Immature natural killer cell (primary cell): Measurements from ENCODE around the gene ANKDD1A. TPM values are rescaled to one million over a fixed set of nuclear protein-coding genes. Genes with fewer than 3 reads are reported as not detected.

ENCODE experiments used
- DNase-seq, 3 donors: peaks; one replicate each; pipeline ENCODE4 v3.0.0; 2022; ENCODE audit warnings: mixed read lengths in 1 of 3
- H3K27ac Mint-ChIP-seq, 6 donors: one replicate each; pipeline ENCODE4 v1.8.0; 2020; ENCODE audit warnings: mixed read lengths in 6 of 6, mild to moderate bottlenecking in 5 of 6, inconsistent platforms in 4 of 6, moderate library complexity in 3 of 6
- H3K27me3 Mint-ChIP-seq, 3 donors: one replicate each; pipeline ENCODE4 v1.8.0; 2020 to 2021; ENCODE audit warnings: low read depth in 3 of 3, mild to moderate bottlenecking in 3 of 3, mixed read lengths in 3 of 3, moderate library complexity in 3 of 3, inconsistent platforms in 1 of 3
- H3K36me3 Mint-ChIP-seq, 3 donors: one replicate each; pipeline ENCODE4 v1.8.0; 2020; ENCODE audit warnings: mixed read lengths in 3 of 3, inconsistent platforms in 2 of 3, mild to moderate bottlenecking in 2 of 3
- H3K4me1 Mint-ChIP-seq, 2 donors: one replicate each; pipeline ENCODE4 v1.8.0; 2020; ENCODE audit warnings: inconsistent platforms in 2 of 2, mild to moderate bottlenecking in 2 of 2, mixed read lengths in 2 of 2, moderate library complexity in 1 of 2
- H3K4me3 Mint-ChIP-seq, 5 donors: one replicate each; pipeline ENCODE4 v1.8.0; 2020; ENCODE audit warnings: mild to moderate bottlenecking in 5 of 5, mixed read lengths in 5 of 5, inconsistent platforms in 3 of 5, moderate library complexity in 3 of 5
- H3K9me3 Mint-ChIP-seq, 6 donors: one replicate each; pipeline ENCODE4 v1.8.0; 2020; ENCODE audit warnings: mild to moderate bottlenecking in 6 of 6, mixed read lengths in 6 of 6, inconsistent platforms in 4 of 6, moderate library complexity in 3 of 6
- polyA plus RNA-seq, 3 donors: library from polyadenylated mRNA; unstranded; fragments of 300-500 nt; fragmentation: Illumina TruSeq; gene quantifications; one replicate each; pipeline ENCODE4 v1.2.3, GENCODE V29; 2021

Gene ANKDD1A
- polyA plus RNA-seq, 3 donors from 2014 or later = 1.5 to 3.1 (median 2.3) TPM

DNA sequence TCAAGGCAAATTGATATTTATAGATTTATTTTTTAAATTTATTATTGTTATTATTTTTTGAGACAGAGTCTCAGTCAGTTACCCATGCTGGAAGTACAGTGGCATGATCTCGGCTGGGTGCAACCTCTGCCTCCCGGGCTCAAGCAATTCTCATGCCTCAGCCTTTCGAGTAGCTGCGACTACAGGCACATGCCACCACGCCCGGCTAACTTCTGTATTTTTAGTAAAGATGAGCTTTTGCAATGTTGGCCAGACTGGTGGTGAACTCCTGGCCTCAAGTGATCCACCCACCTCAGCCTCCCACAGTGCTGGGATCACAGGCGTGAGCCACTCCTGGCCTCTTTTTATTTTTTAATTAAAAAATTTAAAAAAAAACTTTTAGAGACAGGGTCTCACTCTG lies 59.0 kb downstream of the ANKDD1A start:
- Mint-ChIP-seq H3K27me3 (no peaks in the 10 kb centered on the region), H3K27ac (no peak overlapping the region), H3K4me1 (peaks cover 0 to 2% of the 10 kb centered on the region in 2 donors), H3K4me3 (no peak overlapping the region), H3K36me3 (peaks cover 14 to 33% (median 20%) of the 10 kb centered on the region in 3 donors), H3K9me3 (no peaks in the 10 kb centered on the region)
- no peak for DNase-seq

DNA sequence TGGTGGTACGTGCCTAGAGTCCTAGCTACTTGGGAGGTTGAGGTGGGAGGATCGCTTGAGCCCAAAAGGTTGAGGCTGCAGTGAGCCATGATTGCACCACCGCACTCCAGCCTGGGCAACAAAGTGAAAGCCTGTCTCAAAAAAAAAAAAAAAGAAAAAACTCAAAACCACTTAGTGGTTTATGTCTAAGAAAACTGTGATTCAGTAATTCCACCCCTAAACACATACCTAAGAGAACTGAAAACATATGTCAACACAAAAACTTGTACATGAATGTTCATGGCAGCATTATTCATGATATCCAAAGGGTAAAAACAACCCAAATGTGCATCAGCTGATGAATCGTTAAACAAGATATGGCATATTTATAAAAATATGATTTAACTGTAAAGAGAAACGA lies 63.7 kb downstream of the ANKDD1A start:
- no peak overlapping the region for H3K4me3 Mint-ChIP-seq
- H3K4me1 Mint-ChIP-seq = peaks cover 0 to 2% of the 10 kb centered on the region in 2 donors
- H3K27ac Mint-ChIP-seq = no peak overlapping the region
- H3K27me3 Mint-ChIP-seq = no peaks in the 10 kb centered on the region
- H3K9me3 Mint-ChIP-seq = no peaks in the 10 kb centered on the region
- no peak for DNase-seq
- peaks cover 13 to 41% (median 24%) of the 10 kb centered on the region in 3 donors for H3K36me3 Mint-ChIP-seq

DNA sequence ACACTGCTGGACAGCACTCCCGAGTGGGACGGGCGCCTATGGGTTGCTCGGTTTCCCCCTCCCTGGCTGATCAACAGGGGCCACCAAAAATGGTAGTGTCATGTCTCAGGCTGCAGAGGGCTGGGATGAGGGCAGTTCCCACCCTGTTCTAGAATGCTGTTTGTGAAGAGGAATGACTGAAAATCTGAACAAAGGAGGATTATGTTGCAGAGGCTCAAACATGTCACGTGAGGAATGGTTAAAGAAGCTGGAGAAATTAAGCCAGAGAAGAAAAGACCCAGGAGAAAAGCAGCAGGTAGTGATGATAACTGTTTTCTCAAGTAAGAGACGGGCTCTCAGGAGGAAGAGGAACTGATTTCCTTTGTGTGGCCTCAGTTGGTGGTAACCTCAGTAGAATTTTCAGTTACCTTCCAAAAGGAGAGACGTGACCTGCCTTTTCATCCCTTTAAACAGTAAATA lies 67.6 kb downstream of the ANKDD1A start:
- Mint-ChIP-seq H3K4me1 (peaks cover 4 to 7% of the 10 kb centered on the region in 2 donors), H3K4me3 (no peak overlapping the region), H3K27me3 (no peaks in the 10 kb centered on the region), H3K27ac (no peak overlapping the region), H3K36me3 (peaks cover 10 to 34% (median 18%) of the 10 kb centered on the region in 3 donors), H3K9me3 (no peaks in the 10 kb centered on the region)
- no peak for DNase-seq

DNA sequence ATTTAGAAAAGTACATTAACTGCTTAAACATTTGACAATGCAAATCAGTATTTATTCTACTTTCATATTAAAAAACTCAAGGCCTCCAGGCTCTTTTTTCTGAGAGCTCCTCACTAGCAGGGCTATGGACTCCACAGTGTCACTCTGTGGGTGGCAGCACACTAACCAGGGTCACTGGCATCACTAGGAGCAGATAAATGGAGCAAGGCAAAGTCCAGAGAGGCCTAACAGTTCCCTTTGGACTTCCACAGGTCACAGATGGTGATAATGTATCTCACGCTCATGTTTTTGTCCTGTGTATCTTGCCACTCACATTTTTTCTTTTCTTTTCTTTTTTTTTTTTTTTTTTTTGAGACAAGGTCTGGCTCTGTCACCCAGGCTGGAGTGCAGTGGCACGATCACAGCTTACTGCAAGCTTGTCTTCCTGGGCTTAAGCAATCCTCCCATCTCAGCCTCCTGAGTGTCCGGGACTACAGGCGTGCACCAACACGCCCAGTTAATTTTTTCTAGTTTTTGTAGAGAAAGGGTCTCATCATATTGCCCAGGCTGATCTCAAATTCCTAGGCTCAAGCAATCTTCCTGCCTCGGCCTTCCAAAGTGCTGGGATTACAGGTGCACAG lies 70.2 kb downstream of the ANKDD1A start:
- H3K4me3 Mint-ChIP-seq = no peak overlapping the region
- peaks cover 14 to 16% of the 10 kb centered on the region in 2 donors for H3K4me1 Mint-ChIP-seq
- no peaks in the 10 kb centered on the region for H3K27me3 Mint-ChIP-seq
- no peaks in the 10 kb centered on the region for H3K9me3 Mint-ChIP-seq
- no peak overlapping the region for H3K27ac Mint-ChIP-seq
- peaks cover 7 to 20% (median 12%) of the 10 kb centered on the region in 3 donors for H3K36me3 Mint-ChIP-seq
- DNase-seq = no peak

DNA sequence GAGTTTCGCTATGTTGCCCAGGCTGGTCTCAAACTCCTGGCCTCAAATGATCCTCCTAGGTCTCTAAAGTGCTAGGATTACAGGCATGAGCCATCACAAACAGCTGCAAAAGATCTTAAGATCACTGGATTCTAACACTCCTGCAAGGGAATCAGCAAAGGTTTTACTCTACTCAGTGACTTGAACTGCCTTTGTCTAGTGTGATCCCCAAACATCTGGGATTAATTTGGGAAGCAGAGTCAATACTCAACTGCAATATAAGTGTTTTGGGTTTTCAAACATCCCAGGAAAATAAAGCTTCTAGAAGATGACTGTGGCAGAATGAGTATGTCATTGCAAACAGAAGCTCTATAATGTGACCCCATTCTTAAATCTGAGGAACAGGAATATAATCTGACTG lies 70.8 kb downstream of the ANKDD1A start:
- no peaks in the 10 kb centered on the region for H3K27me3 Mint-ChIP-seq
- H3K27ac Mint-ChIP-seq = no peak overlapping the region

DNA sequence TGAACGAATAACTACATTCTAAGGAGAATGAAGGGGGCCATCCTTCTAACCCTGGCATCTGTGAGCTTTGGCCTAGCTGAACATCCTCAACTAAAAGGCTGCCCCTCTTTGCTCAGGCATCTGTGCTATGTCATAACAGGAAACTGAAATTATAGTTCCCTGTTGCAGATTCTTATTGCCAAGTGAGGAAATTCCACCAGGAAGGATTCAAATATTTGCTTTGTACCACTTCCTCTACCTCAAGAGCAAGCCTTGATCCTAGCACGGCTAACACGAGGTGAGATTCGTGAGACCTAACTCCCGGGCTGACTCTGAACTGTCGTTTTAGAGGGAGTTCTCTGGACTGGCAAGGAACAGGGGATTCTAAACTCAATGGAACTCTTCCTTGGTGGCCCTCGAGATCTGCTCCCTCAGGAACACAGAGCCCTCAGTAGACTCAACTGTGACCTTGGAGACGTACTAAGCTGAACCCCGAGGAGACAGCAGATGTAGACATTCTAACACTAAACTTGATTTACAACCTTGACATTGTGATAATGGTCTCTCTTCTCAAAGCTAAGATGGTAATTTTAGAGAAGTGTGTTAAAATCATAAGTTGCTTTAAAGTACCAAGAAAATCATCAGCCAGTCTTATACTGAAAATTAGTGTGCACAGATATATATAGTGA lies 73.8 kb downstream of the ANKDD1A start:
- Mint-ChIP-seq H3K4me3 (no peak overlapping the region), H3K36me3 (no peaks in the 10 kb centered on the region), H3K4me1 (peaks cover 36 to 42% of the 10 kb centered on the region in 2 donors), H3K9me3 (no peaks in the 10 kb centered on the region), H3K27me3 (peaks cover 13 to 17% (median 13%) of the 10 kb centered on the region in 3 donors), H3K27ac (peak overlapping the region in 1 of 6 donors; percentile 26)
- no peak for DNase-seq

More for the DNA sequence above, 70.8 kb downstream of the ANKDD1A start:
- no peak for DNase-seq
- Mint-ChIP-seq H3K4me3 (no peak overlapping the region), H3K36me3 (peaks cover 7 to 18% (median 12%) of the 10 kb centered on the region in 3 donors), H3K4me1 (peaks cover 16 to 20% of the 10 kb centered on the region in 2 donors), H3K9me3 (no peaks in the 10 kb centered on the region)

DNA sequence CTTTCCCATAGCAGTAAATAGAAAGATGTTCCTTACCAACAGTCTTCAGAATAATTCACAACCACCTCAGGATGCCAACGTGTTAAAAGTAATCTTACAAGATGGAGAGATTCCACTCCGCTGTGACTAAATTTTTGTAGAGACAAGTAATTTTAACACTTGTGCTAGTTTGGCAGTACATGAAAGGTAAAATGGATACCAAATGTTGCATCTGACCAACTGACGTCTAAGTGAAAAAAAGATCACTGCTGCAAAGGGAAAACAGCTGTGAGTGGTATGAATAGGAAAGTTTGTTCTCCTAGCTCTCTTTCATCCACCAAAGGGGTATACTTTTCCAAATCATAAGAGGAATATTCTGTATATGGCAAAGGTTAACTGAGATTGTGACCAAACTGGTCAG lies 75.4 kb downstream of the ANKDD1A start:
- H3K36me3 Mint-ChIP-seq = no peaks in the 10 kb centered on the region
- peak overlapping the region in 2 of 5 donors; percentile 2 to 40 for H3K4me3 Mint-ChIP-seq
- H3K27ac Mint-ChIP-seq = no peak overlapping the region
- peaks cover 13 to 20% (median 15%) of the 10 kb centered on the region in 3 donors for H3K27me3 Mint-ChIP-seq
- H3K9me3 Mint-ChIP-seq = no peaks in the 10 kb centered on the region
- DNase-seq = no peak
- peaks cover 36 to 47% of the 10 kb centered on the region in 2 donors for H3K4me1 Mint-ChIP-seq

DNA sequence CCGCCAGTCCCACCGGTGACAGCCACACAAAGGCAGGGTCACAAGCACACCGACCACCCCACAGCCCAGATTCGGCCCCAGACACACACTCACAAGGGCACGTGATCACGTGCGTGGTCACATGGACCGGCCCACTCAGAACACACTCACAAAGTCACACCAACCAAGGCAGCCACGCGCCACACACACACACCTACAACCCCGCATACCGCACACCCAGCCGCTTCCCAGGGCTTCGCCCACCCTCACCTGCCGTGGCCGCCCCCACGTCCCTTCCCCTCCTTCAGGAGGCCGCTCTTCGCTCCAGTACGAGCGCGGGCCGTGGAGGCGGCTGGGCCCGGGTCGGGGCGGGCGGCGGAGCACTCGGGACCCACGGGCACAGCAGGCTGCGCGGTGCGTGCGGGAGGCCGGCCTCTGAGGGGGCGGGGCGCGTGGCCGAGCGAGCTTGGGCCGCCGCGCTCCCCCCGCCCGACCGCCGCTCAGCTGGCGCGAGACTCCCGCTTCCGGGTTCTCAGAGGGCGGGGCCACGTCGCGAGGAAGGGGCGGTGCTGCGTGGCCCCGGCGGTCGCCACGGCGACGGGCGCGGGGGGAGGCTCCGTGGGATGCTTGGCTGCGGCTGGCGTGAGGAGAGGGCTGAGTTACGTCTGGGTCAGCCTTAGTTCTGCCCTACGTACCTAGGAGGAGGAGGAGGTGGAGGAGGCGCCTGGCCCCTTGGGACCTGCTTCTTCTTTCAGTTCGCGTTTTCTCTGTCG lies 77.9 kb downstream of the ANKDD1A start, which contains the start of gene SPG21:
SPG21 (minus strand) TSS at position 499 of the 752 bp plus-strand sequence. CDS start 6,345 bp downstream, outside the sequence.
- Mint-ChIP-seq H3K4me3 (peak within 1 kb of the TSS; percentile 97 to 99 (median 99)), H3K27me3 (peaks cover 13 to 20% (median 15%) of the 10 kb centered on the region in 3 donors), H3K36me3 (no peaks in the 10 kb centered on the region), H3K27ac (peak within 1 kb of the TSS; percentile 97 to 99 (median 98)), H3K4me1 (peaks cover 29 to 41% of the 10 kb centered on the region in 2 donors), H3K9me3 (no peaks in the 10 kb centered on the region)
- peak; percentile 97 to 98 (median 97) for DNase-seq

DNA sequence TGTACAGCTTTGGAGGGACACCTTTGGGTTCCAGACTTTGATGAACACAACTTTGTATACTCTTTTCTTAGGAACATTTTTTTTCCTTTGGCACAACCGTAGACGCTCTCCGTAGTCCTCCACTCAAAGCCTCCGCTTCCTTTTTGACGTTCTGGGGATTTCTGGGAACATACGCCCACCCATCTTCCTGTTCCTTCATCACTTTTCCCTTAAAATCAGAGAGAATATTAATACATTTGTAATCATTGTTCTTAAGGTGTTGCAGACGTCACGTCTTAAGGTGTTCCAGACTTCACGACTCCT lies 78.4 kb downstream of the ANKDD1A start:
- H3K27me3 Mint-ChIP-seq = peaks cover 13 to 20% (median 15%) of the 10 kb centered on the region in 3 donors
- no peaks in the 10 kb centered on the region for H3K36me3 Mint-ChIP-seq
- peak overlapping the region; percentile 84 to 99 (median 95) for H3K4me3 Mint-ChIP-seq
- no peaks in the 10 kb centered on the region for H3K9me3 Mint-ChIP-seq
- H3K4me1 Mint-ChIP-seq = peaks cover 29 to 41% of the 10 kb centered on the region in 2 donors
- no peak for DNase-seq
- peak overlapping the region; percentile 97 to 99 (median 97) for H3K27ac Mint-ChIP-seq

DNA sequence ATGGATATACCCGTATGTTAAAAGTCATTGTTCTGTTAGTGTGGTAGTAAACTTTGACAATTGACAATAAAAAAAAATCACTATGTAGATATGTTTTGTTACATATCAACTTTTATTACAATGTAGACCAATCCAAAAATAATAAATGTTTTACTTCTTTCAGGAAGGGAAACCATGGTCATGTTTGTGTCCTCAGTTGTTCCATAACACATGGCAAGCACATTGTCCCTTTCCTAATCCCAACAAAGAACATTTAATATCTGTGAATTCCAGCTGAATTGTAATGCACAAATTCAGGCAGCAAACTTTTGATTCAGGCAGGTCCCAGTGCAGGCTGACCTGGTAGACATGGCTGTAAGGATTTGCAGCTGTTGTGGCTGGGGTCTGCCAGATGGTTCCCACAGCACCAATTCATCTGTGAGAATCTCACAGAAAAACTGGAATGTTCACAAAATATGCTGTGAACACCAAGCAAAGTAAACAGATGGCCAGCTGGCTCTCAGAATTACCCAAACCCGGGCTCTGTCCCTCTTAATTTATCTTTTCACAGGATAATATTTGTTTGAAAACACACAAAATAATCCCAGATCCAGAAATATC lies 79.9 kb downstream of the ANKDD1A start:
- Mint-ChIP-seq H3K4me1 (peaks cover 25 to 34% of the 10 kb centered on the region in 2 donors), H3K27me3 (peaks cover 13 to 20% (median 15%) of the 10 kb centered on the region in 3 donors), H3K9me3 (no peaks in the 10 kb centered on the region), H3K36me3 (no peaks in the 10 kb centered on the region), H3K4me3 (peak overlapping the region in 4 of 5 donors; percentile 12 to 91 (median 52)), H3K27ac (peak overlapping the region in 4 of 6 donors; percentile 13 to 99 (median 86))
- no peak for DNase-seq

DNA sequence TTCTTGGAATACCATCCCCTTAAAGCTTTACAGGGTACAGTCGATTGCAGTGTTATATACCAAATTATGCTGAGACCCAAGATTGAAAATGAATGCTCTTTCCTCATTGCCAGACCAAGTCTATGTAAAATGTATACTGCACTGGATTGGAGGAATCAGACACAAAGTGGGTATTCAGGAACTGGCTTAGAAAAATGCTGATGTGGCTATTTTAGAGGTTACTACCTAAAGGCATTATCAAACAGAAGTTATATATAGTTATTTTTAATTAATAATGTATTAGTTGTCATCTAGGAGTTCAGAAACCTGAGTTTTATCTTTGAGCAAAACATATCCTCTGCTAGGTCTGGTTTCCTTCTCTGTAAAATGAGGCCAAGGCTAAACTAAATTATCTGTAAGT lies 81.6 kb downstream of the ANKDD1A start:
- Mint-ChIP-seq H3K27ac (peak overlapping the region in 1 of 6 donors; percentile 16), H3K9me3 (no peaks in the 10 kb centered on the region), H3K4me1 (peaks cover 17 to 23% of the 10 kb centered on the region in 2 donors), H3K27me3 (peaks cover 13 to 18% (median 15%) of the 10 kb centered on the region in 3 donors), H3K36me3 (no peaks in the 10 kb centered on the region), H3K4me3 (no peak overlapping the region)
- no peak for DNase-seq

DNA sequence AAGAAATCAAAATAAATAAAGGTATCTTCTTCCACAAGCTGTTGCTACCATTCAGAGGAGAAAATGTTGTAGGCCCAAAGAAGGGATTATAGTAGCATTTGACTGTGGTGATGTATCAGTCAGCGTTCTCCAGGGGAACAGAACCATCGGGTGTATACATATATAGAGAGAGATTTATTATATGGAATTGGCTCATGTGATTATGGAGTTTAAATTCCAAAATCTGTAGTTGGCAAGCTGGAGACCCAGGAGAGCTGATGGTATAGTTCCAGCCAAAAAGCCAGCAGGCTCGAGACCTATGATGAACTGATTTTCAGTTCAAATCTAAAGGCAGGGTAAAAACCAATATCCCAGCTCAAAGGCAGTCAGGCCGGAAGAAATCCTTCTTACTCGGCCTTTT lies 85.4 kb downstream of the ANKDD1A start:
- Mint-ChIP-seq H3K27me3 (no peaks in the 10 kb centered on the region), H3K4me3 (no peak overlapping the region), H3K4me1 (no peaks in the 10 kb centered on the region), H3K9me3 (no peaks in the 10 kb centered on the region), H3K36me3 (peaks cover 0 to 8% (median 0%) of the 10 kb centered on the region in 3 donors), H3K27ac (no peak overlapping the region)
- no peak for DNase-seq

DNA sequence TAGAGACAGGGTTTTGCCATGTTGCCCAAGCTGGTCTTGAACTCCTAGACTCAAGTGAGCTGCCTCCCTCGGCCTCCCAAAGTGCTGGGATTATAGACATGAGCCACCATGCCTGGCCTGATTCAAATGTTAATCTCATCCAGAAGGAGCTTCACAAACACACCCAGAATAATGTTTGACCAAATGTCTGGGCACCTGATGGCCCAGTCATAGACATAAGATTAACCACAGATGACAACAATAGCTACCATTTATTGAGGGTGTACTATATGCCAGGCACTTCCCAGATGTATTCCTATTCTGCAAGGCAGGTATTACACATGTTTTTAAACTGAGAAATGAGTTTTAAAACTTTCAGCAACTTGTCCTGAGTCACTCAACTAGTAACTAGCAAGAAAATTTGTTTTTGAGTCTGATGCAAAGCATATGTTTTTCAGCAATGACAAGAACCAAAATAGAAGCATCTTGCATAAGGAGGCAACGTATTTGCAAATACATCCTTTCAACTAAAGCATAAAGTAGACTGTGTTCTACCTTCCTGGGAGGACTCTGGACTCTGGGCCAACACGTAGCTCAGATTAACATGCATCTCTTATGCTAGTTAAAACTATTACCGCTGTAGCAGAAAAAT lies 86.2 kb downstream of the ANKDD1A start:
- H3K27me3 Mint-ChIP-seq = no peaks in the 10 kb centered on the region
- no peak overlapping the region for H3K4me3 Mint-ChIP-seq
- peaks cover 1 to 8% (median 4%) of the 10 kb centered on the region in 3 donors for H3K36me3 Mint-ChIP-seq
- no peaks in the 10 kb centered on the region for H3K4me1 Mint-ChIP-seq
- DNase-seq = no peak
- H3K9me3 Mint-ChIP-seq = no peaks in the 10 kb centered on the region
- H3K27ac Mint-ChIP-seq = no peak overlapping the region
